HUDEP-2 (cell line): ENCODE results near the gene SERPIND1.

Experiments
- DNase-seq, 76 experiments: peaks; one replicate each; lab custom pipeline; 2025; ENCODE audit not compliant: unreplicated experiment in 76 of 76; lab: John Stamatoyannopoulos, UW

Gene SERPIND1

DNA sequence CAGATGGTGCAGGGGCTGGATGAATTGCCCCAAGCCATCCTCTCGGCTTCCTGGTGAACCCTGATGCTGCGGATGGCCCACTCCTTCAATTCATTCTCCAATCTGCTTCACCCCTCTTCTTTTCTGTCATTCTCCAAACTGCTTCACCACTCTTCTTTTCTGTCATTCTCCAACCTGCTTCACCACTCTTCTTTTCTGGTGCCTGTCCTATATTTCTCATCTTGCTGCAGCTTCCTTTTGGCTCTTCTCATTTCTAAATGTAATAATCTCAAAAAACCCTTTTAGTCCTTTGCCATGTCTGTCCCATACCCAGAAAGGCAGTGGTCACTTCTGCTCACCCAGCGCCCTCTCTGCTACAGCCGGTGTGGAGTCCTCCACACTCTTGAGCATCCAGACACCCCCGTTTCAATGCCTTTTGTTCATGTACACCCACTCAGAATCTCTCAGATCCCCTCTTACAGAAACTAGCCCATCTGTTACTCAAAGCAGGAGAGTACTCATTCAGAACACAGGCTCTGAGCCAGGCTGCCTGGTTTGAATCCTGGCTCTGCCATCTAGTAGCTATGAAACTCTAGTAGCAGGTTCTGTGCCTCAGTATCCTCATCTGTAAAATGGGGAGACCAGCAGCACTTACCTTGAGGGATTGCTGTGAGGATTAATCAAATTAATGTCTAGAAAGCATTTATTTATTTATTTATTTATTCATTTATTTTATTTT lies 14.9 kb downstream of the SERPIND1 start:
- DNase-seq, result no peak

- no peak for DNase-seq
These were observed 18.5 kb downstream of the SERPIND1 start for GRCh38 chr22:20792221-20792965.

DNA sequence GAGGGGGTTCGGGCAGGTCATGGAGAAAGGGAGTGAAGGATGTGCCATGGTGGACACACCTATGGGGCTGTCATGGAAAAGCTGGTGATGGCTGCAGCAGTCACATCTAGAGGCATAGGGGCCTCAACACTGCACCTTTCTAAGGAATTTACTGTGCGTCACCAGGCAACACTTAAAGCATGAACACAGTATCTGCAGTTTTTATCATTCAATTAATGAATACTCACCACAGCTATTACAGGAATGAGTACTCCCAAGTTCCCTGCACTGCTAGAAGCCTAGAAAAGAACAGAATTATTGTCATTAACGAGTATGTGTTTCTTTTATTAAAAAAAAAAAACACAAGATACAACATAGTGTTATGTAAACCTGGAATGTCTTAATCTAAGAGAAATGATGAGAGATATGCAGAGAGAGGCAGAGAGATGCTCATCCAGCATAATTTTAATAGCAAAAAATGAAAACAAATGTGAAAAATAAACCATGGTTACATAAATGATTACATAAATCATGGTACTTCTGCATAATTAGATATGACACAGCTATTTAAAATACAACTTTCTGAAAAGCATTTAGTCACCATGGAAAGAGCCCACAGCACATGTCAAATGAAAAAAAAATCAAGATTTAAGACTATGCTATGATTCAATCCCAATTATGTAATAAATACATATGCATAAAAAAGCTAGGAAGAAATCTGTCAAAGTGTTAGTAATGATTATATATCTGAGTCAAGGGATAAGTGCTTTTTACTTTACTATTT lies 19.2 kb downstream of the SERPIND1 start:
- DNase-seq, result no peak

- DNase-seq, result no peak
These were observed 20.1 kb downstream of the SERPIND1 start for GRCh38 chr22:20793748-20794649.

GRCh38 chr22:20794650-20795413 lies 20.9 kb downstream of the SERPIND1 start:
- DNase-seq, result no peak

GRCh38 chr22:20796731-20797130 lies 22.8 kb downstream of the SERPIND1 start:
- no peak for DNase-seq

GRCh38 chr22:20798218-20798617 lies 24.3 kb downstream of the SERPIND1 start:
- DNase-seq, result no peak

DNA sequence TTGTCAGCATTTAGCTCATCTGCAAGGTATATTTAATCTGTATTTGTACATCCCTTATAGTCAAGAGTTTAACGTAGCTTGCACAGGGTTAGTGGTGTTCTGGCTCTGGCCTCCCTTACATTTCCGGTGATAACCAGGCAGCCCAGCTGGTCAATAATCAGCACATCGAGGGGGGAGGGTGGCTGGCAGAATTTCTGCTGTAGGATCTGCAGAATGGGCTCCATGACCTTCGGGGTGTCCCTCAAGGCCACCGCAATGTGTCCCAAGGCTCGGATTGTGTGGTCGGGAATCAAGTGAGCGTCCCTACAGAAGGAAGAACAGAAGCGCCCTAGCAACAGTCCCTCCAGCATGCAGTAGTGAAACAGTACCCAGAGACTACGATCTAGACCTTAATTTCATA lies 25.1 kb downstream of the SERPIND1 start:
- DNase-seq, result no peak

- DNase-seq, result no peak
These were observed 25.5 kb downstream of the SERPIND1 start for GRCh38 chr22:20799449-20799848.

- DNase-seq, result no peak
These were observed 28.5 kb downstream of the SERPIND1 start for GRCh38 chr22:20802452-20802851.

DNA sequence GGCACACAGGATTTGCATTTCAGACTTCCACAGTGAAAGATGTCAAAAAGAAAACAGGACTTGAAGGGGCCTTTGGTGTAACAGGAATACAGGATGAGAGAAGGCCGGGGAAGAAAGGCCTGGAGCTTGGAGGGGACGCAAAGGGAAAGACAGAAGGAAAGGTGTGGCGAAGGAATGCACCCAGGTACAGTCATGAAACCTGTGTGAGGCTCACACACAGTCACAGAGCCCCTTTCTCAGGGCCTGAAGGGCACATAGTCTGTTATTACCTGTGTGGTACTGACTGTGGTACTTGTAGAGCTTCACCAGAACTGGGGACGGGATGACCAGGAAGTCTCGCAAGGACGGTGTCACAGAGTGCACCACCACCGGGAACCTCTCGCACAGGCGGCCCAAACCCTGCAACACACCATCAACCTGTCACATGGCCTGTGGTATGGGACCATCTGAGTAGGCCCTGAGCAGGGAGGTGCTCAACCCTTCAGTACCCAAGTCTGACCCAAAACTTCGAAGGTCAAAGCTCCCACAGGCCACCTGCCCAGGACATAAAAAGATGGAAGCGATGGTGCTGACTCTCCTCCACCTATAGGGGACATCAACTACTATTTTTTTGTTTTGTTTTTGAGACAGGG lies 29.1 kb downstream of the SERPIND1 start:
- DNase-seq, result no peak

DNA sequence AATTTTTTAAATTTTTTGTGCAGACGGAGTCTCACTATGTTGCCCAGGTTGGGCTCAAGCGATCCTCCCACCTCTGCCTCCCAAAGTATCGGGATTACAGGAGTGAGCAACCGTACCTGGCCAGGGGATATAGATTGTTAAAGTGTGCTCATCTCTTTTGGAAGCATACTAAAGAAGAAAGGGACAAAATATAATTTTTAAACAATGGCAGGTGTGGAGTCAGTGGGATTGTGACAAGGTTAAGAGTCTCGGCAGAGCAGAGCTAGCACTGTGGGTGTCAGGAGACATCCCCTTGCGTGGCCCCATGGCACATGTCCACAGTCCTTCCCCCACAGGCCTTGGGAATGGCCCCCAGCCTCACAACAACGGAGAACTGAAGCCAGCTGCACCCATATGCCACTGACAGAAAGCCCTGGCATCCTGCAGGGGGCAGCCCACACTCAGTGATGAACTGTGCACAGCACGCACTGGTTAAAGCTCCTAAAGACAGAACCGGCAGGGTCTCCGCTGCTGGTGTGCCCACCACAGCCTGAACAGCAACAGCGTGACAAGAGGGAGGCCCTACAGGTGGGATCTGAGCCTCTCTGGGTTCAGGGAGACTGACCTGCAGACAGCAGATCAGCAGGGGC lies 29.9 kb downstream of the SERPIND1 start:
- peak in 28 of 76 experiments; percentile 5 to 58 (median 16) for DNase-seq

DNA sequence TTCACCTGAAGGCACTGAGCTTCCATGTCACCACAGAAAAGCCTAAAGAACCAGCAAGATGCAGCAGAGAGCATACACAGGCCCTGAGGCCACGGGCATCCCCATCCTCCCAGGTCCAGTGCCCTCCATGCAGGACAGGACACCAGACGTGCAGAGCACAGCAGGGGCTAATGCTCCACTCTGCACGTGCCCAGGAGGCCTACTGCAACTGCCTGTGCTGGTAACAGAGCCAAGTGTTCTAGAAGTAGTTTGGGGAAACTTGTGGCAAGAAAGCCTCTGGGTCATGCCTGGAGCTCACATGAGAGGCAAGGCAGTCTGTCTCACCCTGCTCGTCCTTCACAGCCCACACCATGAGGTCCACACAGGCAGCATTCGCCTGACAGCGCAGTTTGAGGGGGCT lies 30.7 kb downstream of the SERPIND1 start:
- no peak for DNase-seq

DNA sequence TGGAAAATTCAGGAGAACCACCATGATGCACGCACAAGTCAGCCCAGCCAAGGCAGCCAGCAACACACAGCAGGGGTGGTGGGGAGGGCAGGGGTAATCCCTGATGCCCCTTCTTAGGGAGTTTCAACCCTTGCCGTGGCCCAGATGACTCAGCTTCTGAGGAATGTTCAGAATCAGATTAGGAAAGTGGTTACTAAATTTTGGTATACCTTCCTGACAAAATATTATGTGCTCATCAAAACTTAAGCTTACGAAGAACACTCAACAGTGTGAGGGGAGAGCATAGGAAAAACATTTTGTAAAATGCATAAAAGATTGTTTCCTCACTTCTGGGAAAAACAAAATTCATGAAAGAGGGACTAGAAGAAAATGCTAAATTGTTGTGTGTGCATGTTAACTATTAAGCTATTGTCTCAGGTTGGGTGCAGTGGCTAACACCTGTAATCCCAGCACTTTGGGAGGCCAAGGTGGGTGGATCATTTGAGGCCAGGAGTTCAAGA lies 32.1 kb downstream of the SERPIND1 start:
- no peak for DNase-seq

DNA sequence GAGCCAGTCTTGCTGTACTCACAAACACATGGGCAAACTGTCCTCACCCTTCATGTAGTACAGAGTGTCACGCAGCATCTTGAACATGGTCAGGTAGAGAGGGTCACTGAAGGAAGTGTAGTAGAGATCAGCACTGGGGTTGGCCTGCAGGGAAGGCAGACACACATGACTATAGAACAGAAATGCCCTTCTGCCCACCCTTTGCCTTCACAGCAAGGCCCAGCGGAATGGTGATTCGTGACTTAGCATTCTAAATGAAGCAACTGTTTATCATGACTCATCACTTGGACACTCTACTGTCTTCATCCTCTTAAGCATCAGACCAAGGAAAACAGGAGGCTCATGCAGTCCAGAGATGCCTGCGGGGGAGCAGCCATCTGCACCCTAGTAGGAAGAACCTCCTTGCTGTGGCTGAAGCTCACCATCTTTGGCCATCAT lies 33.4 kb downstream of the SERPIND1 start:
- no peak for DNase-seq

GRCh38 chr22:20808844-20809243 lies 34.9 kb downstream of the SERPIND1 start:
- no peak for DNase-seq

- DNase-seq, result no peak
These were observed 35.7 kb downstream of the SERPIND1 start for GRCh38 chr22:20809538-20810185.

DNA sequence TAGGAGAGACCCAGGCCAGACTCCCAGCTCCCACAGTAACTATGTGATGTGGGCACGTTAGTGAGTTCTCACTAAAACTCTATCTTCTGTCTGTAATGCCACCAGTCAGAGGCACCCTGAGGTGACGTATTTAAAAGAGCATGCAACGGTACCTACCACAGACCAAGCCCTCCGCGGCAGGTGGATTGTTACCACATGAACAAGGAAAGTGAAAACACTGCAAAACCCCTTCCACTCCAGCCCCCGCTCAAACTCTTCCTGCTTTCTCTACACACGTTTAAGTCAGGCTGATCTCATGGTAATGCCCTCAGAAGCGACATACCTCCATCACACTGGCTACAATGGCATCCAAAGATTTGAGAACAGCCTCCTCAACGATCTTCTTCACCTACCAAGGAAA lies 36.7 kb downstream of the SERPIND1 start:
- DNase-seq, result no peak
